Stimulated activated CD4-positive, alpha-beta T cell treated with anti-CD3 and anti-CD28 coated beads, Interleukin-12 subunit alpha, Interleukin-12 subunit beta, amount 100 ng/mL, for 24 hours (primary cell): ENCODE measurements around the gene MYLK.
"Not testable (repeated sequence)": the region's sequence is repeated elsewhere in the genome, so short reads cannot be mapped to it uniquely, and the experiment has no call there.

Experiments
- DNase-seq, 2 experiments: peaks; one replicate each; pipeline ENCODE4 v3.0.0-alpha.2; 2020; ENCODE audit warnings: low read depth in 2 of 2

Gene MYLK

DNA sequence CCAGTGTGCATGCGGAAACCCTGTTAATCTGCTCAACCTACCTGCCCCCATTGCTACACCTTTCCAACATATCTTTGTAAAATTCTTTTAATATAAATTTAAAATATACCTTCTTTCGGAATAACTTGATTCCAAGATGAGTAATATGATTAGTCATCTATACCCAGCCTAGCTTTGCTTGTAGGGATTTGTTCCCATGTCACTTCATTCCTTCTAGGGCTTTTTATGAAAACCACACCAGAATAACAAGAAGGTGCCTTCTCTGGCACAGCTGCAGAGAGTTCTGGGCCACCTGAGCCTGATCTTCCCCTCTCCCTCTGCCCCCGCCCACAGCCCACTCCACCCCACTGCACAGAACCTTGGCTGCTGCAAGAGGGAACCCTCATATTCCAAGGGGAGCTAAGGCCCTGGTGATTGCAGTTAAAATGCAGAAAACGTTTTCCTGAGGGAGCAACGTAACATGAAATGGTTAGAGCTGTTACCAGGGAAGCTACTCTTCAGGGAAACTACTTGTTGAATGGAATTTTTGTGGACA is 260.7 kb downstream of the MYLK start:
- DNase-seq: no peak

DNA sequence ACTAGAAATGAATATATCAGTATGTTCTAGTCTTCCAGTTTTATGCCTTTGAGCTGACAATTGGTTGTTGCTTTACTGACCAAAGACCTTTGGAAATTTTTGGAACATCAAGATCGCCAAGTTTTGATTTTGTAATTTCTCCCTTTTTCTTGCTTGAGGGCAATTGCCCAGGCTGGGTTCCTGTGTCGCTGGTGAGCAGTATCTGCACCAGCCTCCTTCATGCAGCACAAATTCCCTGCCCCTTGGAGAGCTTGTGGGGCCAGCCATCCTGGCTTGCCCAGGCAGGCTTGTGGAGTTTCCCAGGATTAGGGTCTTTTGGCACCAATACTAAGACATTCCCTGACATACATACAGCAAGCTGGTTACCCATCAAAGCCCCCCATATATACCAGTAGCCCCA is 261.4 kb downstream of the MYLK start:
- DNase-seq: no peak

DNA sequence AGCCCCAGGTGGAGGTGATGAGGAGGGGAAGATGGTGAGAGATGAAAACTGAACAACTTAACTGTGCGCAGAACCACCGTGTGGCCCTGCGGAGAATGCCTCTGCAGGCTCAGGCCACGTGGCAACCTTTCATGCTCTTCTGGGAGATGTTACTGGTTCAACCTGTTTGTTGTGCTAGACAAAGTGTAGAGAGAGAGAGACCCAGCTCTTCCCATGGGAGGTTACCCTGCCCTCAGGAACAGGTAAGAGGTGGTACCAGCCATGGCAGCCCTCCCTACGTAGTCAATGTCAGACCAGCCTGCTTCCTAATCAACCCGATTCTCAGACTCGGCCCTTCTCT is 262.3 kb downstream of the MYLK start:
- no peak for DNase-seq

DNA sequence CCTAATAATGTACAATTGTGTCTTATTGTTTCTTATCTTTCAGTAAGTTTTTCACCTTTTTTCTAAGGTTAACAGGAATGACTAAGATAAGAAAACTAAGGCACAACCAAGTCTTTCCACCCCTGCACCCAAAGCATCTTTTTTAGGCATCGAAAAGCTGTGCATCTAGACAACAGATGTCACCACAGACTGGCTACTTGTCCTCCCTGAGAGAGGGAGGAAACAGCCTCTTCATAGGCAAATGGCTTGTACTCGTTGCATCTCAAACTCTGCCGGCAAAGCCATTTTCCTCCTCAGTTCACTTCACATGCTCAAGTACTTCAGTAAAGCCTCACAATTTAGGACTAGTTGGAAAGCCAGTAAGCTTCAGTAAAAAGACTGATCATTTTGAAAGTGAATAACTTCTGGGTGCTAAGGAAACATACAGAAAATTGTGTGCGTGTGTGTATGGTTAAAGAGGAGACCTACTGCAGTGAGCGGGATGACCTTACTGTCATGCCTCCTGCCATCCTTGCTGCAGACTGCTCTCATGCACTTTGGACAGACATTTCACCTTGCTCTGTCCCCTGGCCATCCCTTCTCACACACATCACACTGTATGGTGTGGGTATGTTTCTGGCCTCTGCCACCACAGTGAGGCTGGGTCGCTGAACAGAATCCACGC is 262.8 kb downstream of the MYLK start:
- DNase-seq: no peak

DNA sequence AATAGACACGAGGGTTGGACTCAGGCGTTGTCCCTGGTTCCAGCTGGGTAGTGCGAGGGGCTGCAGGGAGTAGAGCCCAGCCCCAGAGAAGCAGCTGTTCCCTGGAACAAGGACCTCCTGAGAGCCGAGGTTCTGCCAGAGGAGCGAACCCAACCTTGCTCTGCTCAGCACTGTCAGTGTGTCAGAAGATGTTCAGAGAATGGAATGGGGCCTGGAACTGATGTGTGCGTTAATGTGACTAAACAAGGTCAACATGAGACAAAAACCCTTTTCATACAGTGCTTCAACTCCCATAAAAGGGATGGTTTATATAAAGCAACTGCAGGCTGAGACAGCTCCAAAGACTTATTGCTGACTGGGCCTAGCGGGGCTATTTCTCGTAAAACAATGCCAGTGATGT is 263.8 kb downstream of the MYLK start:
- DNase-seq: no peak

DNA sequence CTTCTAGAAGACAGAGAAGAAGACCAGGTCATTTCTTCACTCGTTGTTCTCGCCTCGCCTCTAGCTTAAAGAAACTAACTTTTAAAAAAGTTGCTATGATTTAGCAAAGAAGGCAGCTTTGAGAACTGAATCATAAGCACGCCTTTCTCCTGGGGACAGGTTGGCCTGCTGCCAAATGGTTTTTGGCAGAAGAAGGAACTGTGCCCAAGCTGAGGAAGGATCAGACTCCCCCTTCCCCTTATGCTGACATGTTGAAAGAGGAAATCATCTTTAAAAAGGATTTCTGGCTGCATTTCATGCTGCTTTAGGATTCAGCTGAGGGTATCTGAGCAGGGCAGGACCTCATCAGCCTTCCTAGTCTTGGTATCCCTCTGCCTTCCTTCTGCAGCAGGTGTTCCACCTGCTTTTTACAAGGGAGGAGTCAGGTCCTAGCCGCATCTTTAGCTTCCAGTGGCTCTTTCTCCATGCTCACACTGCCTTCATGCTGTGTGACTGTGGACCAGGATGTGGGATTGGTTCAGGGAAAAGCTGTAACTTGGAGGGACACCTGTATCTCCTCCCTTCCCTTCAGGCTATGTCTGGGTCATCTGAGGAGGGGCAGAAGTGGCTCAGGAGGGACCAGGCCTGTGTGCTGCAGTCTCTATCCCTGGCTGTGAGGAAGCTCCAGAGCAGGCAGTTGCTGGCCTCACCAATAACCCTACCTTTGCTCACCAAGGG is 265.2 kb downstream of the MYLK start:
- DNase-seq: no peak

DNA sequence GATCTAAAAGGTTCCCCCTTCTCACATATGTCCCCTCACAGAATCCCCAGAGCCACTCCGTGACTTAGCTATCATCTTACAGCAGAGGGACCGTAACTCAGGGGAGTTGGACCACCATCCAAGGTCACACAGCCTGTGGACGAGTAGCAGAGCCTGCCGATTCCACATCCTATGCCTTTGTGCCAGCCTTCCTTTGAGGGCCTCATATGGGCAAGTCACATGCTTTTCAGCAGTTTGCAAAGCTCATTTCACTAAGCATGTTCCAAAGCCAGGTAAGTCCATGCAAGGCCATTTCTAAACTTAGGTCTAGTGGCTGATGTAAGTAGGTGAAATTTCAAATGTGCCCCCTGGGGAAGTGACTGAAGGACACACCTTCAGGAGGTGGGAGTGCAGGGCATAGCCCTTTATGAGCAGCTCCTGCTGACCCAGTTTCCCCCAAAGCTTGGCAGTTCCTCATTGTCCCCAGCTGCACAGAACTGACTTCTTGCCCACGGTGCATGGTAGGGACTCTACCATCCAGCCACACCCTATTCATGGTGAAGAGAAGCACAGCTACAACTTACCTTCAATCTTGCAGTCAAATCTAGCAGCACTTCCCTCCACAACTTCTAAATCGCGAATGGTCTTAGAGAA is 265.9 kb downstream of the MYLK start:
- no peak for DNase-seq

DNA sequence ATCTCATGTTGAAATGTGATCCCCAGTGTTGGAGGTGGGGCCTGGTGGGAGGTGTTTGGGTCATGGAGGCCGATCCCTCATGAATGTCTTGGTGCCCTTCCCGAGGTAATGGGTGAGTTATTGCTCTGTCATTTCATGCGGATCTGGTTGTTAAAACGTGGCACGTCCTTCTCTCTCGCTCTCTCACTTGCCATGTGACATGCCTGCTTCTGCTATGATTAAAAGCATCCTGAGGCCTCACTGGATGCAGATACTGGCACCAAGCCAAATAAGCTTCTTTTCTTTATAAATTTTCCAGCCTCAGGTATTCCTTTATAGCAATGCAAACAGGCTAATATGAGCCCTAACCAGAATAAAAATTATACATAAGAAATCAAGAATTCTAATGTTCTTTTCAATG is 267.5 kb downstream of the MYLK start:
- no peak for DNase-seq

DNA sequence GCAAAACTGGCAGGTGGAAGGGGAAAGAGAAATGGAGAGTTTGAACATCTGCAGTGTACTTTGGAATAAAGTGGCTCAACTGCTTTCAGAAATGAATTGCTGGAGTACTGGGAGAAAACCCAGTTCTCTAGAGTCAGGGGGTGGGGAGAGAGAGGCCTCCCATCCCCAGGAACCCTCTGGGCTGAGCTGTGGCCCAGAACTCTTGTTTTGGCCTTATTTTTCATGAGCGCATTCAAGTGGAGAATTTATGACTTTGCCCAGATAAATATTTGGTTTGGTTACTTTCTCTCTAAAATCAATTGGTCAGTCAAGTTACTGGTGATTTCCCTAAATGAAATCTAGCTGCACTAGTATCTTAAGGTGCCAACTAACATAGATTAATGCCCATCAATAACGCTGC is 270.6 kb downstream of the MYLK start:
- DNase-seq: no peak

DNA sequence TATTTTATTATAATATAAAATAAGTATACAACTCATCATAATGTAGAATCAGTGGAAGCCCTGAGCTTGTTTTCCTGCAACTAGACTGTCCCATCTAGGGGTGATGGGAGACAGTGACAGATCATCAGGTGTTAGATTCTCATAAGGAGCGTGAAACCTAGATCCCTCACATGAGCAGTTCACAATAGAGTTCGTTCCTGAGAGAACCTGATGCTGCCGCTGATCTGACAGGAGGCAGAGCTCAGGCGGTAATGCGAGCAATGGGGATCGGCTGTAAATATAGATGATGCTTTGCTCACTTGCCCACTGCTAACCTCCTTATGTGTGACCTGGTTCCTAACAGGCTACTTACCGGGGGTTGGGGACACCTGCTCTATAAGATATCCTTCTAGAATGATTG is 272.5 kb downstream of the MYLK start:
- not testable (repeated sequence) for DNase-seq

DNA sequence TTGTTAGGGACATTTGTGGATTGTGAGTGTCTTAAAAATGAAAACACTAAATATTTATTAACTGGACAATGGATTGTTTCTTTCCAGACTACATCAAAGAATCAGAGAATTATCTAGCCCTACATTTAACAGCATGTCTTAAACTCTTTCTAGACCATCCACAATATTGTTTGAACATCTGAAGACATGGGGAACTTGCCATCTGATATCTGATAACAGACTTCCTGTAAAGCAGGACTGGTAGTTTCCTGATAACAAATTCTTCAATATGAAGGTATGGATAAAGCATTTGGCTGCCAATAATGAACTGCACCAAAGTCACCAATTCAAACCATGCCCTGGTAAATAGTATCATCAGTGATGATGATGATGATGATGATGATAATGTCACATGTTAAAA is 273.1 kb downstream of the MYLK start:
- no peak for DNase-seq

DNA sequence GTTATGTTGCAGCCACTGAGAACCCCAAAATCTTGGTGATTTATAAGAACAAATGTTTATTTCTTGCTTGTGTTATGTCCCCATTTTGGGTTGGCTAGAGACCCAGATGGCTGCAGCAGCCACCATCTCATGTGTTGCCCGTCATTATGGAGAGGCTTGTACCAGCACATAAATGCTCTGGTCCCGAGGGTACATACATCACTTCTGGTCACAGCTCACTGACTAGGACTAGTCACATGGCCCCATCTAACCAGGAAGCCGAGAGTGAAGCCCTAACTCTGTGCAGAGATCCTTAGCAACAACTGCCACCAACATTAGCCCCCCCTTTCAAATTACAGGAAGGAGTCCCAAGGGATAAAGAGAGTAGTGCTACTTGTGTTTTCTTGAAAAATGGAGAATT is 273.8 kb downstream of the MYLK start:
- DNase-seq: no peak

DNA sequence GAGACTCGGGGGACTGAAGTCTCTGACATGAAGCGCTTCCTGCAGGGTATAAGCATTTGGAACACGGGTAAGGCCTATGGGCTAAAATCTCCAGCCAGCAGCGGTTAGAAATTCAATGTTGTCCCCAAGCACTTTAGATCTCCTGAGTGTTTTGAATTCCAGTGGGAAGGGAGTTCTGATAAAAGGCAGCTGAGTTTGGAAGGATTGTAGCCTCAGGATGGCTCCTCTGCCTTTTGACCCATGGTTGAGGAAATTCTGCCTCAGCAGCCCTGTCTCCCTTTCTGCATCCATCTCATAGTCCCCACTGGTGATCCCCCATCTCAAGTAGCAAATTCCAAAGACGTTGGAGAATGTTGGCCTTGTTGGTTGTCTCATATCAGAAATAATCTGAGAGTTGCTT is 275.1 kb downstream of the MYLK start:
- no peak for DNase-seq

DNA sequence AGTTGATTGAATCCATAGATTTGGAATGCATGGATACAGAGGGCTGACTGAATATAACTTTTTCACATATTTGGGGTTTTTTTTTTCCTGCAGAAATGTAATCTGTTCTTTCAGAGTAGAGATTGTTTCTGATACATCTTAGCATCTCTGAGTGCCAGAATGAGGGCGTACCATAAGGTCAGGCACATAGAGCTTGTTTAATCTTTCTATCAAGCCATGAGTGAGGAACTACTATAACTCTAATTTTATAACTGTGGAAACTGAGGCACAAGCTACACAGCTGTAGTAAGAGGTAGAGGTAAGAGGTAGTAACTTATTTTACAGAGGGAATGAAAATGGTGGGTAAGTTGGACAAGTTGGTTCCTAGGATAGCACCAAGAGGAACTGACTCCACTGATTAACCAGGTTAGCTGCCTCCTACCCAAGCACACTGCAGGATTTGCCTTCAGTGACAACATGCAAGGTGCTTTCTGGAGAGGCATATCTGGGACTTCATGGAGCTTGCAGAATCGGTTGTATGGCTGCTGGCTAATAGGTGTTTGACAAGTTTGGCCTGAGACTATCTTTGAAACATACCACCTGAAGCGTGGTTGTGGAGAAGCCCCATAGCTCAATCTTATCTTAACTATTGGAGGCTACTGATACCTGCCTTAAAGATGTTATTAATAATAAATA is 275.7 kb downstream of the MYLK start:
- no peak for DNase-seq

DNA sequence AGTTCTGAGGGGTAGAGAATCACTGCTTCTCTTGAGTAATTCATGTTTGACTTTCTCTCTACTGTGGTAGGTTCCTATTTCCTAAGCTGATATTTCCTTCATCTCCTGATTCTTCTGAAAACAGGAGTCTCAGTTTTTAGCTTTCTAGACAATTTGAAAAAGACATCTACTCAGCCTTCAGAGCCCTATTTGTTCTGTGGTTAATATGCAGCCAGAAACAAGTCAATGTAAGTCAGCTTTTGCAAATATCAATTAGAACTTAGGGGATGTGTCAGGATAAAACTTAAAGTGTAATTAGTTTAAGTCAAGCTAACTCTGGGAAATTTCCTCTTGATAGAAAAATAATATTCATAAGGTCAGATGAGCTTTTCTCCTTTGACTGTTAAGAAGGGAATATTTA is 277.6 kb downstream of the MYLK start:
- DNase-seq: no peak

DNA sequence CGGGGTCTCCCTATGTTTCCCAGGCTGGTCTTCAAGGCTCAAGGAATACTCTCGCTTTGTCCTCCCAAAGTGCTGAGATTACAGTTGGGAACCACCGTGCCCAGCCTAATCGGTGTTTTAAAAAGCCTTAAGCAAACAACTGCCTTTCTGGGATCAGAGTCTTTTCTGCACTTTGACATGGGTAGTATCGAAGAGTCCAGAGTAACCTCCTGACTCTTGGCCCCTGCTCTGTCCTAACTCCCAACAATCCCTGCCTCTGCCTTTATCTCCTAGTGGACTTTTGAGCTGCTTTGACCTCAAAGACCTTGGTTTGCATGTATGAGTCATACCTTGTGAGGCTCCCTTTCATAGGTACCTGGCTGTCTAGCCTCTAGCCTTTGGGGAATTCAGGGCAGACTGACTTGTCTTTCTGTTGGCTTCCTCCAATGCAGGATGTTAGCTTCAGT is 278.3 kb downstream of the MYLK start:
- DNase-seq: no peak

DNA sequence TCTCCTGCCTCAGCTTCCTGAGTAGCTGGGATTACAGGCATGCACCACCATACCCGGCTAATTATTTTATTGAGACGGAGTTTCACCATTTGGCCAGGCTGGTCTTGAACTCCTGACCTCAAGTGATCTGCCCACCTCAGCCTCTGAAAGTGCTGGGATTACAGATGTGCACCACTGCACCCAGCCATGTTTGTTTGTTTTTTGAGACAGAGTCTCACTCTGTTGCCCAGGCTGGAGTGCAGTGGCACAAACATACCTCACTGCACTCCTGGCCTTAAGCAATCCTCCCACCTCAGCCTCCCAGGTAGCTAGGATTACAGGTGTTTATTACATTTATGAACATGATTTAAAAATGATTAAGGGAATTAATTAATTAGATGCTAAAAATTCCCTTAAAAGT is 281.0 kb downstream of the MYLK start:
- not testable (repeated sequence) for DNase-seq

DNA sequence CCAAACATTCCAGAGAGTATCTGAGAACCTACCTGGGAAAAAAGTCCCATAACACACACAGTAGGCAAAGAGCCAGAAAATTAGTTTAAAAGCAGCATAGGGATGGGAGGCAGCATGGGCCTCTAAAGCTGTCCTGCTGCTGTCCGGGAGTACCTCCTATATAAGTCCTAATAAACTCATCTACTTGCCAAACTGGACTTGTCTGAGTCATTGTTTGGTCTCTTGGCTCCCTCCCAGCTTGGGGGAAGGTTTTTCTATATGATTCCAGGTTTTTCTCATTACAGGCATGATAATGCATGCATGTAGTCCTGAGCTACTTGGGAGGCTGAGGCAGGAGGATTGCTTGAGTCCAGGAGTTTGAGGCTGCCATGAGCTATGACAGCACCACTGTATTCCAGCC is 281.8 kb downstream of the MYLK start:
- DNase-seq: no peak

DNA sequence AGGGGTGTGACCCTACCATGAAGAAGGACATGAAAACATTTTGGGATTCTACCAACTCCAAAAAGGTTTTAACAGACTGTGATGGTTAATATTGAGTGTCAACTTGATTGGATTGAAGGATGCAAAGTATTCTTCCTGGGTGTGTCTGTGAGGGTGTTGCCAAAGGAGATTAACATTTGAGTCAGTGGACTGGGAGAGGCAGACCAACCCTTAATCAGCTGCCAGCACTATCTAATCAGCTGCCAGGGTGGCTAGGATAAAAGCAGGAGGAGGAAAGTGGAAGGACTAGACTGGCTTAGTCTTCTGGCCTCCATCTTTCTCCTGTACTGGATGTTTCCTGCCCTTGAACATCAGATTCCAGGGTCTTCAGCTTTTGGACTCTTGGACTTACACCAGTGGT is 283.3 kb downstream of the MYLK start:
- not testable (repeated sequence) for DNase-seq

DNA sequence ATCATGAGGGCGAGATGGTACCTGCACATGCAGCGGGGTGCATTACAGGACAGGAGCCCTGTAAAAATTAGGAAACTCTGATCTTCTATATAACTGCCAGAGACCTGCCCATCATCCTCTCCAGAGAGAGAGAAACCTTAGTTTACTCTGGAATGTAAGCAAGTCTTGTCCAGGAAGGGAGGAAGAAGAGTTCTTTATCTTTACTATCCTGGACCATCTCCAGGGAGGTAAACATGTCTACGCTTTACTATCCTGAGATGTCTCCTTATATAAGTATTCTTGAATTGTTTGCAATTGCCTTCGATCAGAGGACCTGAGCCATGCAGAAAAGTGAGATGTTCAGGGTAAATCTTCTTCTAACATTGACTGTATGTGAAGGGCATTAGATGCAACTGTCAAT is 286.6 kb downstream of the MYLK start:
- DNase-seq: no peak

DNA sequence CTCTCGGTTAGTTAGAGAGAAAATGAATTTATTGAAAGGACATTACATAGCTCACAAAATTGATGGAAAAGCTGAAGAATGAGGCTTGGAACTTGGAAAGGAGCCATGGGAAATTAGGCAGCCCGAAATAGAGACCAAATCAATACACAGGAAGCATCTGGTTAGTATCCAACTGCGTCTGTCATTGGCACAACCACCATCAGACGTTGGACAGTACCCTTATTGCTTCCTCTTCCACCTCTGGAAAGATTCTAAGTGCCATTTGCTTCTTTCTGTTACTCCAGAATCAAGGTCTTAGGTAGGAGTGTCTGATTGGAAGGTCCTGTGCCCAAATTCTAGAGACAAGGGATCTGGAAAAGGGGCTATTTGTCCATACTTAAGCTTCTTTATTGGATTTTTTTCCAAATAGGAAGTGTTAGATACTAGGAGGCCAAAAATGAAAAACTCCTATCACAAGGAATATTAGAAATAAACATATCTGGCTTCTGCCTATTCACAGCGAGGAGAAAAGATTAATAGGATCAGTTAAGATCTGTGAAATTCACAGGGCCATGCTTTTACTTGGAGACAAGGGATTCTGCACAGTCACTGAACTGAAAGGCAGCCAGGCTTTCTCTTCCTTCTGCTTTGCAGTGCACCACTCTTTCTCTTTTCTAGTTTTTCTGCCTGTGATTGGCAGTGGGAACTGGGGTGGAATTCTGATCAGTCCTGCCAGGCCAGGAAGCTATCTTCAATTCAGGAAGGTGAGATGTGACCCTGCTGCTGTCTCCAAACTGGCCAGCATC is 288.5 kb downstream of the MYLK start:
- DNase-seq: no peak

DNA sequence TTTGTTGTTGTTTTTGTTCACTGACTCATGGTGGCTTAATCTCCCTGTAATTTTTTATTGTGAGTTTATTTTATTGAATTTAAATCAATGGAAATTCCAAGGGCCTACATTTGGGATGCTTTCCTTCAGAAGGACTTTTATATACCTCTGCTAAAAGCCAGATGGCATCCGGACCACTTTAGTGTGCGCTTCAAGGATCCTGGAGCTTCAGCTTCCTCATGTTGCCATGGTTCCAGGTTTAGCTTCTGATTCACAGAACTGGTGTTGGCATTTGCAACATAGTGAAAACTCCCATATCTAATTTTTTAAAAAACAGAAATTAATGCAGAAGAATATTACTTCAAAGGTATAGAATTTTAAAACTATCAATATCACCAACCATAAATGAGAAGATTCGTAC is 290.8 kb downstream of the MYLK start:
- DNase-seq: no peak
